Natural killer cell treated with Interleukin-12 subunit alpha and Interleukin-12 subunit beta and Interleukin-15 and Interleukin-18, amount 100 ng/mL, for 72 hours (primary cell): ENCODE data around the gene SPATA6. TPM values are rescaled to one million over a fixed set of nuclear protein-coding genes. Genes with fewer than 3 reads are reported as not detected.
"Not testable (repeated sequence)": the region's sequence is repeated elsewhere in the genome, so short reads cannot be mapped to it uniquely, and the experiment has no call there.

Source experiments
- ATAC-seq, 2 donors: fragments of 150-1000 bp; cut with Tn5 transposase in 1 of 2; sonication (Bioruptor Pico), chemical (Tn5 transposase) in 1 of 2; 2 replicates each; pipeline ENCODE4 v1.10.0; 2021
- DNase-seq: peaks from one replicate; pipeline ENCODE4 v3.0.0; 2022; ENCODE audit warnings: low spot score
- H3K27ac Mint-ChIP-seq, 2 donors: 1 replicate in 1 of 2; 2 replicates in 1 of 2; pipeline ENCODE4 v1.8.0; 2022; ENCODE audit warnings: mixed read lengths in 2 of 2, mild to moderate bottlenecking in 1 of 2, moderate library complexity in 1 of 2
- H3K27me3 Mint-ChIP-seq, 2 donors: 1 replicate in 1 of 2; 2 replicates in 1 of 2; pipeline ENCODE4 v1.8.0; 2022; ENCODE audit warnings: mixed read lengths in 2 of 2
- H3K36me3 Mint-ChIP-seq: one replicate; pipeline ENCODE4 v1.8.0; 2022; ENCODE audit warnings: mixed read lengths
- H3K4me1 Mint-ChIP-seq, 2 donors: 1 replicate in 1 of 2; 2 replicates in 1 of 2; pipeline ENCODE4 v1.8.0; 2022; ENCODE audit warnings: low read depth in 2 of 2, mixed read lengths in 2 of 2, mild to moderate bottlenecking in 1 of 2
- H3K4me3 Mint-ChIP-seq: one replicate; pipeline ENCODE4 v1.8.0; 2022; ENCODE audit warnings: mixed read lengths
- H3K9me3 Mint-ChIP-seq: 2 replicates; pipeline ENCODE4 v1.8.0; 2022; ENCODE audit warnings: mixed read lengths
- total RNA-seq, 2 donors: library from RNA; stranded (reverse); gene quantifications; one replicate each; pipeline ENCODE4 v1.2.3, GENCODE V29; 2022

SPATA6 gene
- total RNA-seq, 2 donors from 2014 or later, result 2.1 to 4.0 TPM

- Mint-ChIP-seq H3K27ac (no peak overlapping the region), H3K4me3 (no peak overlapping the region), H3K36me3 (peaks cover 5% of the 10 kb centered on the region), H3K27me3 (peaks cover 0 to 2% of the 10 kb centered on the region in 2 donors), H3K4me1 (no peaks in the 10 kb centered on the region), H3K9me3 (peaks cover 11% of the 10 kb centered on the region)
- DNase-seq (no peak), ATAC-seq (no peak)
Observed at GRCh38 chr1:48439380-48439779, 32.6 kb downstream of the SPATA6 start.

- not testable (repeated sequence) for DNase-seq
Observed at GRCh38 chr1:48437379-48437778, 34.6 kb downstream of the SPATA6 start.

GRCh38 chr1:48435312-48436002 lies 36.5 kb downstream of the SPATA6 start:
- not testable (repeated sequence) for H3K9me3 Mint-ChIP-seq, H3K4me3 Mint-ChIP-seq, DNase-seq, H3K36me3 Mint-ChIP-seq, H3K27me3 Mint-ChIP-seq, H3K27ac Mint-ChIP-seq, H3K4me1 Mint-ChIP-seq
- peak; percentile 43 to 52 for ATAC-seq

More at GRCh38 chr1:48437379-48437778, 34.6 kb downstream of the SPATA6 start:
- not testable (repeated sequence) for H3K36me3 Mint-ChIP-seq, ATAC-seq, H3K9me3 Mint-ChIP-seq, H3K27ac Mint-ChIP-seq, H3K4me1 Mint-ChIP-seq, H3K4me3 Mint-ChIP-seq, H3K27me3 Mint-ChIP-seq

GRCh38 chr1:48430832-48431231 lies 41.2 kb downstream of the SPATA6 start:
- H3K4me1 Mint-ChIP-seq, result no peaks in the 10 kb centered on the region

GRCh38 chr1:48422009-48422408 lies 50.0 kb downstream of the SPATA6 start:
- DNase-seq (no peak), ATAC-seq (no peak)
- peaks cover 2 to 14% of the 10 kb centered on the region in 2 donors for H3K27me3 Mint-ChIP-seq
- H3K36me3 Mint-ChIP-seq, result no peaks in the 10 kb centered on the region
- H3K4me3 Mint-ChIP-seq, result no peak overlapping the region
- no peak overlapping the region for H3K27ac Mint-ChIP-seq
- H3K9me3 Mint-ChIP-seq, result no peaks in the 10 kb centered on the region
- no peaks in the 10 kb centered on the region for H3K4me1 Mint-ChIP-seq

More at GRCh38 chr1:48430832-48431231, 41.2 kb downstream of the SPATA6 start:
- H3K27ac Mint-ChIP-seq, result no peak overlapping the region
- H3K4me3 Mint-ChIP-seq, result no peak overlapping the region
- no peak for ATAC-seq
- peaks cover 8 to 19% of the 10 kb centered on the region in 2 donors for H3K27me3 Mint-ChIP-seq
- DNase-seq, result no peak
- no peaks in the 10 kb centered on the region for H3K9me3 Mint-ChIP-seq
- peaks cover 4% of the 10 kb centered on the region for H3K36me3 Mint-ChIP-seq

GRCh38 chr1:48418742-48419141 lies 53.3 kb downstream of the SPATA6 start:
- DNase-seq (no peak), ATAC-seq (no peak)
- H3K4me3 Mint-ChIP-seq, result no peak overlapping the region
- peaks cover 0 to 14% of the 10 kb centered on the region in 2 donors for H3K27me3 Mint-ChIP-seq
- no peaks in the 10 kb centered on the region for H3K4me1 Mint-ChIP-seq
- no peak overlapping the region for H3K27ac Mint-ChIP-seq
- H3K9me3 Mint-ChIP-seq, result no peaks in the 10 kb centered on the region
- H3K36me3 Mint-ChIP-seq, result no peaks in the 10 kb centered on the region

GRCh38 chr1:48415050-48415449 lies 57.0 kb downstream of the SPATA6 start:
- Mint-ChIP-seq H3K27me3 (peaks cover 0 to 7% of the 10 kb centered on the region in 2 donors), H3K9me3 (no peaks in the 10 kb centered on the region), H3K36me3 (no peaks in the 10 kb centered on the region), H3K4me3 (no peak overlapping the region), H3K27ac (no peak overlapping the region), H3K4me1 (no peaks in the 10 kb centered on the region)
- DNase-seq, result no peak
- no peak for ATAC-seq

- Mint-ChIP-seq H3K4me1 (no peaks in the 10 kb centered on the region), H3K27ac (no peak overlapping the region), H3K4me3 (no peak overlapping the region), H3K36me3 (no peaks in the 10 kb centered on the region), H3K9me3 (no peaks in the 10 kb centered on the region), H3K27me3 (peaks cover 0 to 7% of the 10 kb centered on the region in 2 donors)
- no peak for ATAC-seq
- no peak for DNase-seq
Observed at GRCh38 chr1:48414264-48414663, 57.7 kb downstream of the SPATA6 start.

GRCh38 chr1:48405940-48406339 lies 66.1 kb downstream of the SPATA6 start:
- Mint-ChIP-seq H3K27me3 (peaks cover 0 to 2% of the 10 kb centered on the region in 2 donors), H3K36me3 (no peaks in the 10 kb centered on the region), H3K4me3 (no peak overlapping the region), H3K27ac (no peak overlapping the region), H3K4me1 (no peaks in the 10 kb centered on the region), H3K9me3 (no peaks in the 10 kb centered on the region)
- DNase-seq (no peak), ATAC-seq (no peak)

GRCh38 chr1:48405400-48405799 lies 66.6 kb downstream of the SPATA6 start:
- H3K4me3 Mint-ChIP-seq, result no peak overlapping the region
- no peaks in the 10 kb centered on the region for H3K4me1 Mint-ChIP-seq
- no peak for DNase-seq
- H3K36me3 Mint-ChIP-seq, result no peaks in the 10 kb centered on the region
- no peak for ATAC-seq
- H3K27me3 Mint-ChIP-seq, result peaks cover 0 to 3% of the 10 kb centered on the region in 2 donors
- no peaks in the 10 kb centered on the region for H3K9me3 Mint-ChIP-seq
- no peak overlapping the region for H3K27ac Mint-ChIP-seq

GRCh38 chr1:48402599-48402998 lies 69.4 kb downstream of the SPATA6 start:
- Mint-ChIP-seq H3K9me3 (no peaks in the 10 kb centered on the region), H3K36me3 (no peaks in the 10 kb centered on the region), H3K27ac (no peak overlapping the region), H3K4me1 (no peaks in the 10 kb centered on the region), H3K27me3 (peaks cover 0 to 3% of the 10 kb centered on the region in 2 donors), H3K4me3 (no peak overlapping the region)
- ATAC-seq (no peak), DNase-seq (no peak)

- peaks cover 0 to 3% of the 10 kb centered on the region in 2 donors for H3K27me3 Mint-ChIP-seq
- H3K4me1 Mint-ChIP-seq, result no peaks in the 10 kb centered on the region
- H3K9me3 Mint-ChIP-seq, result no peaks in the 10 kb centered on the region
- no peak for DNase-seq
- no peak for ATAC-seq
- H3K4me3 Mint-ChIP-seq, result no peak overlapping the region
- no peak overlapping the region for H3K27ac Mint-ChIP-seq
- H3K36me3 Mint-ChIP-seq, result no peaks in the 10 kb centered on the region
Observed at GRCh38 chr1:48396208-48396607, 75.8 kb downstream of the SPATA6 start.

- no peak overlapping the region for H3K4me3 Mint-ChIP-seq
- no peak overlapping the region for H3K27ac Mint-ChIP-seq
- no peaks in the 10 kb centered on the region for H3K9me3 Mint-ChIP-seq
- H3K27me3 Mint-ChIP-seq, result peaks cover 0 to 10% of the 10 kb centered on the region in 2 donors
- H3K36me3 Mint-ChIP-seq, result peaks cover 4% of the 10 kb centered on the region
- DNase-seq, result no peak
- ATAC-seq, result no peak
- H3K4me1 Mint-ChIP-seq, result peaks cover 0 to 6% of the 10 kb centered on the region in 2 donors
Observed at GRCh38 chr1:48391926-48392325, 80.1 kb downstream of the SPATA6 start.

- peaks cover 4% of the 10 kb centered on the region for H3K36me3 Mint-ChIP-seq
- no peak overlapping the region for H3K27ac Mint-ChIP-seq
- H3K27me3 Mint-ChIP-seq, result peaks cover 0 to 10% of the 10 kb centered on the region in 2 donors
- peaks cover 0 to 6% of the 10 kb centered on the region in 2 donors for H3K4me1 Mint-ChIP-seq
- H3K4me3 Mint-ChIP-seq, result no peak overlapping the region
- DNase-seq (no peak), ATAC-seq (peak in 1 of 2 donors; percentile 61)
- no peaks in the 10 kb centered on the region for H3K9me3 Mint-ChIP-seq
Observed at GRCh38 chr1:48387409-48387808, 84.6 kb downstream of the SPATA6 start.

- H3K4me1 Mint-ChIP-seq, result no peaks in the 10 kb centered on the region
- no peak for ATAC-seq
- DNase-seq, result no peak
- H3K9me3 Mint-ChIP-seq, result peaks cover 10% of the 10 kb centered on the region
- H3K27ac Mint-ChIP-seq, result no peak overlapping the region
- H3K4me3 Mint-ChIP-seq, result no peak overlapping the region
- H3K27me3 Mint-ChIP-seq, result no peaks in the 10 kb centered on the region
- H3K36me3 Mint-ChIP-seq, result no peaks in the 10 kb centered on the region
Observed at GRCh38 chr1:48374785-48375184, 97.2 kb downstream of the SPATA6 start.
